ENCODE data around the gene SFT2D3.

SFT2D3 gene

GRCh38 chr2:127707890-127708648 is 6.8 kb downstream of the SFT2D3 start:
- no peak for DNase-seq (ENCODE audit: low spot score)

- DNase-seq (ENCODE audit: low spot score) = no peak
Observed at GRCh38 chr2:127709336-127709735, 8.0 kb downstream of the SFT2D3 start.

GRCh38 chr2:127712999-127713398 is 11.7 kb downstream of the SFT2D3 start:
- DNase-seq (ENCODE audit: low spot score) = no peak

DNA sequence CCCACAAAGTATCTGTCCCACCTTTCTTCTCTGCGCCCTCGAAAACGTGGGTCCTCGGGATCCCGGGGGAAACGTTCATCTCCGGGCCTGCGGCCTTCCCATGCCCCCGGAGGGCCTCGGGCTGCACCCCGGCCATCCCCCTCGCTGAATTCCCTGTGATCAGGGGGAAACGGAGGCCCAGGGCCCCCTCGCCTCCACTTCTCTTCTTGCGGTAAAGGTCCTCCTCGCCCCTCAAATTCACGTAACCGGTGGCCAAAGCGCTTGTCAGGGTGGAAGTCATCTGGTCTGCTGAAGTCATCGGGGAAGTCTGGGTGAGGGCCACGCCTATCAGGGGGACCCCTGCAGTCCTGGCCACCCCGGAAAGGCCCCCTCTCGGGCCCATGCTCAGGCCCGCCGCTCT is 12.3 kb downstream of the SFT2D3 start:
- no peak for DNase-seq (ENCODE audit: low spot score)

- DNase-seq (ENCODE audit: low spot score) = no peak
Observed at GRCh38 chr2:127715778-127716449, 14.6 kb downstream of the SFT2D3 start.

- DNase-seq (ENCODE audit: low spot score) = no peak
Observed at GRCh38 chr2:127718271-127718670, 17.0 kb downstream of the SFT2D3 start.

GRCh38 chr2:127719301-127720218 is 18.3 kb downstream of the SFT2D3 start:
- no peak for DNase-seq (ENCODE audit: low spot score)

GRCh38 chr2:127721311-127721977 is 20.1 kb downstream of the SFT2D3 start:
- no peak for DNase-seq (ENCODE audit: low spot score)

GRCh38 chr2:127721978-127722355 is 20.7 kb downstream of the SFT2D3 start:
- no peak for DNase-seq (ENCODE audit: low spot score)

DNA sequence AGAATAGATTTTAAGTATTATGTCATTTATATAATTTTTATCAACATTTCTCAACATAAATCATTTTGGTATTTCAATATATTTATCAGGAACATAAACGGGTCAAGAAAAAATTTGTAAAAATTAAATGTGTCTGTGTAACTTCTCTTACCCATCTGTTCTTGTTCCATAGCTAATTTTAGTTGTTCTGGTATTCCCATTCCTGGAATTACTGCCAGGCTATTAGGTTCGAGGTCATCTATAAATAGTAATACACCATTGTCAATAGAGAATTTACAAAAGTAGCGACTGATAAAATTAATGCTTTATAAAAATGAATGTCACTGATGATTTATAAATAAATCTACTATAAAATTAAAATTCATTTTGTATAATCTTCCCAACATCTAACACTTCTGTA is 21.5 kb downstream of the SFT2D3 start:
- DNase-seq (ENCODE audit: low spot score) = no peak

DNA sequence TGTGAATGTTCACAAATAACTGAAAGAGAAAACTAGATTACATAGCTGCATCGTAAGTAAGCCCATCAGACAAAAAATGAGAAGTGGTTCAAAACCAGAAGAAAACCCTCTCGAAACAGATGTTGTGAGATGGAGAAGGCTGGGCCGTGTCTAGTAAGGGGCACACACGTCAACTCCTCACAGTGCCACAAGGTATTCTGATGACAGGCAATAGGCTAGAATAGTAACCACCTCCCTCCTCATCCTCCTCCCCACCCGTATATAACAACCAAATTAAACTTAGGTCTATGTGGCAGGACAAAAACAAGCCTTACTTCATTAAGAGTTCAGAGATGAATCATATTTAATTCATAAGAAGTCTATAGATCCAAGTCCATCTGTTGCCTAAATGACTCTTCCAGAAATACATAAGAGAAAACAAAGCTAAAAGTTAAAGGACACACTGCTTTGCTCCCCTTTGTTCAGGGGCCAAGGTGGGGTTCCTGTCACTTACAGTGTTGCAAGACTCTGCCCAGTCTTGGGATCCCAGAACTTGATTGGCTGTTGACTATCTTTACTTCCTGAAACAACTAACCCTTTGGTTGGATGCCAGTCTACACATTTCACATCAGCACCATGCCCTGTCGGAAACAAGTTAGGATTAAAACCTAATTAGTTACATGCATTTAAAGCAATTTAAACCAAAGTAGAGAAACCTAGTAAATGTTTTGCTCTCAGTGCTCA is 25.0 kb downstream of the SFT2D3 start:
- DNase-seq (ENCODE audit: low spot score) = no peak

DNA sequence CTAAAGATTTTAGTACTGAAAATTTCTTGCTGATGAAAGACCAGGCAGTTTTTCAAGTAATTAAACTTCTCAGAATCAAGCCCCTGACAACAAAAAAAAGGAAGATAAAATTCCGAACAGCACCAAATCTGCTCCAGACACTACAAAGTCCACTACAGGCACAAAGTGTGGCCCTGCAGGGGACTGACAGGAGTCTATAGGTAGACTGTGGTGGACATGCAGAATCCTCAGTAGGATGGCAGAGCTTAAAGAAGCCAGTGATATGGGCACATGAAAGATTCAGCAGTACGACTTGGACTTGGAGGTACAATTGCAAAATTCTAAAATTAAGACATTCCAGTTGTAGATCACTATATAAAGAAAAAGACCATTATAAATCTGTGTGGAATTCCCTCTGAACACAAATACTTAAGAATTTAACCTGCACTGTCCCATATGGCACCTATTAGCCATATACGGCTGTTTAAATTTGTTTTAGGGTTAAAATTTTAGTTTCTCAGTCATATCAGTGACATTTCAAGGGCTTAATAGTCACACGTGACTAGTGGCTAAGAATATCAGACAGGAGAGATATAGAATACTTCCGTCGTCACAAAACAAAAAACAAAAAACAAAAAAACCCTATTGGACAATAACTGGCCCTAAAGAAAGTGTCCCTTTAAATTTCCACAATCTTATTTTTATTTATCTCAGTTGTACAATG is 32.0 kb downstream of the SFT2D3 start:
- no peak for DNase-seq (ENCODE audit: low spot score)

- DNase-seq (ENCODE audit: low spot score) = no peak
Observed at GRCh38 chr2:127733816-127734537, 32.7 kb downstream of the SFT2D3 start.

DNA sequence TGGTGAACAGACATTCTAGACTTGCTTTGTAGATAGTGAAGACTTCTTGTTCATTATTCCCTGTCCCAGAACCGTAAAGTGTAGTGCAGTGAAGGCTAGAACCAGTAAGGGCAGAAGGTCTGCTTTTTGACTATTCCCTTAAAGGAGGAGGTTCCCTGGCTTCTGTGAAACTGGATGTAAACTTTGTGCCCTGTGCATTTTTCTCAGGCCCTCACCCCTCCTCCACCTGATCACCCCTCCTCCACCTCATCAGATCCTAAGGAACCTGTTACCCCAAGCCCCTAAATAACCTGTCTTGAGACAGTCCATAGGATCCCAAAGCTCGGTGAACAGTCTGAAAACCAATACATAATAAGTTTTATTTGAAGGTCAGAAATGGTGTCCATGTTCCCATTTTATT is 33.7 kb downstream of the SFT2D3 start:
- no peak for DNase-seq (ENCODE audit: low spot score)

- no peak for DNase-seq (ENCODE audit: low spot score)
Observed at GRCh38 chr2:127735537-127736399, 34.5 kb downstream of the SFT2D3 start.

- no peak for DNase-seq (ENCODE audit: low spot score)
Observed at GRCh38 chr2:127737892-127738291, 36.6 kb downstream of the SFT2D3 start.

DNA sequence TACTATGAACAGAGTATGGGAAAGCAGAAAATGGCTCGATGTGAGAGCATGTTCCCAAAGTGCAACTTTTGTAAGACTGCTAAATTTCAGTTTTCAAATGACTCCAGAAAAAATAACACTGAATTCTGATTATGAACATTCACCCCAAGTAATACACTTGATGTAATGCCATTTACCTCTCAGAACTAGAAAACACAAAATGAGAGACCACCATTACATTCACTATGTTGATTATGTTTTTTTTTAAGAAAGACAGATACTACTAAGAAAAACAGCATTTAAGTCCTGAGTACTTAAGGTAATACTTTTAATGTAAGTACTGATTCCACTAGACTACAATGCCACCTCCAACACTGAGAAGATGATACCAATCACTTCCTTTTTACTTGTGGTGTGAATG is 38.5 kb downstream of the SFT2D3 start:
- DNase-seq (ENCODE audit: low spot score) = no peak

DNA sequence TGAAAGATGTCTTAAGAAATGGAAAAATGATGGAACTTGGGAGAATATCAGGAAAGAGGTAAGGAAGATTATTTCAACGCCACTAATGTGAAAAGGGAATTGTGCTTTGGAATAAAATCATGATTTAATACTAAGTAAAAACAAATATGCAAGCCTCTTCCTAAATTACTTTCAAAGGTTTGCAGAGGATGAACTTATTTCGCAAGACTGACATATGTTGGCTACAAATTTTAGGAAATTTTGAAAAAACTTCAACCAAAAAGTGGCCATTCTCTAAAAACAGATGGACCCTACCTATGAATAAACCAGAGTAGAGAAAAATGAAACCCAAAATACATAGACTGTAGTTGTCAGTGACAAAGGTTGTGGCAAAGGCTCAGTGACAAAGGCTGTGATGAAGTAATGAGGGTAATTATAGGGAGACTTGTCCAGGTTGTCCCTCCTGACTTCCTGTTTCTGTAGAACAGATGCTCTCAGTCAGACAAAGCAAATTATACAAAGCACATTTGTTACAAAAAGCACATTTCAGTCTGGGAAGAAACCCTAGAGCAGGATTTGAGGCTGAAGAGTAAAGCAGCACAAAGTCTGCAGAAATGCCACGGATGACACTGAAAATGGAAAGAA is 39.5 kb downstream of the SFT2D3 start:
- no peak for DNase-seq (ENCODE audit: low spot score)

All from kidney capillary endothelial cell (primary cell).